Omental fat pad (tissue), 4 donors: ENCODE data around the gene SCRN1. TPM values are rescaled to one million over a fixed set of nuclear protein-coding genes. Genes with fewer than 3 reads are reported as not detected.

ENCODE experiments used
- ATAC-seq: fragments of 150-250 bp; one replicate; pipeline ENCODE4 v1.9.1; 2016; ENCODE audit warnings: mild to moderate bottlenecking, moderate library complexity; ENCODE audit not compliant: low FRiP score
- DNase-seq: peaks from one replicate; pipeline ENCODE4 v3.0.0-alpha.2; 2019; ENCODE audit warnings: low spot score
- total RNA-seq, 4 donors: library from RNA; depleted of rRNA; stranded (reverse); fragments of >200 nt; gene quantifications; one replicate each; pipeline ENCODE4 v1.1.0, GENCODE V29; 2016
- TF ChIP-seq, protein P1 (sequence below), 3 donors: fragments of 450-650 bp; IDR thresholded peaks; one replicate each; pipeline ENCODE4 v1.5.1; 2016 to 2017; ENCODE audit warnings: antibody characterized with exemption in 3 of 3, mild to moderate bottlenecking in 3 of 3, moderate library complexity in 2 of 3

SCRN1 gene
- total RNA-seq, 4 donors from 2014 or later: 19.7 to 43.1 (median 31.0) TPM

DNA sequence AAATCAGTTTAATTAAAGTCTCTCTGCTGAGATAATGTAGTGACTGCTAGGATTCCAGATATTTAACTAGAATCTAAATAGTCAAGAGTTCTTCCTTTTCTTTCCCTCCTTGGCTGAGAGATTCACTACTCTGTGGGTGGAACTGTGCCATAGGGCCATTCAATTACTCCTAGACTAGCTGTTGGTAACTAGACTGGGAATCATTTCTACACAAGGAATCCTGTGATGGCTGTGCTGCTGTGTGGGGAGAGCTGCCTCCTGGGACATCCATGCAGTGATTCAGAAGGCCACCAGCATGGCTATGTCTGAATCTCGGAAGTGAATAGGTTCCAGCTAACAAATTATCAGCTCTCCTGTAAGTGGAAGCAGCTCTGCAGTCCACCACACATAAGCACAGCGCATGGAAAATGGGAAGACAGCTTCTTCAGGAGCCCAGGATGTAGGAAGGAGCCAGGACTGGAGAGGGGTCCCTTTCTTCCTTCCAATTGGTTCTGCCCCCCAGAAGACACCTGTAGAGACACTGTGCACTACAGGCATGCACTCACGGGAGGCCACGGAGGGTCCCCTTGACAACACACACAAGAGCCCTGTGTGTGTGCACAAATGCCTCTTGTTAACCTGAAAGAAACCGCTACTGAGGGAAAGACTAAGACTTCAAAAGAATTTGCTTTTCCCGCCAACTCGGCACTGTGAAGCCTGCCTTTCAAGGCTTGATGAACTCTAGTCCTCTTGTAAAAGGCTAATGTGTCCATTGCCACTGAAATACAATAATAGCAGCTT lies 66.5 kb downstream of the SCRN1 start:
- TF ChIP-seq, protein P1, sequence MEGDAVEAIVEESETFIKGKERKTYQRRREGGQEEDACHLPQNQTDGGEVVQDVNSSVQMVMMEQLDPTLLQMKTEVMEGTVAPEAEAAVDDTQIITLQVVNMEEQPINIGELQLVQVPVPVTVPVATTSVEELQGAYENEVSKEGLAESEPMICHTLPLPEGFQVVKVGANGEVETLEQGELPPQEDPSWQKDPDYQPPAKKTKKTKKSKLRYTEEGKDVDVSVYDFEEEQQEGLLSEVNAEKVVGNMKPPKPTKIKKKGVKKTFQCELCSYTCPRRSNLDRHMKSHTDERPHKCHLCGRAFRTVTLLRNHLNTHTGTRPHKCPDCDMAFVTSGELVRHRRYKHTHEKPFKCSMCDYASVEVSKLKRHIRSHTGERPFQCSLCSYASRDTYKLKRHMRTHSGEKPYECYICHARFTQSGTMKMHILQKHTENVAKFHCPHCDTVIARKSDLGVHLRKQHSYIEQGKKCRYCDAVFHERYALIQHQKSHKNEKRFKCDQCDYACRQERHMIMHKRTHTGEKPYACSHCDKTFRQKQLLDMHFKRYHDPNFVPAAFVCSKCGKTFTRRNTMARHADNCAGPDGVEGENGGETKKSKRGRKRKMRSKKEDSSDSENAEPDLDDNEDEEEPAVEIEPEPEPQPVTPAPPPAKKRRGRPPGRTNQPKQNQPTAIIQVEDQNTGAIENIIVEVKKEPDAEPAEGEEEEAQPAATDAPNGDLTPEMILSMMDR (IDR thresholded peaks at IDR 0.05): no peak
- ATAC-seq (no peak), DNase-seq (no peak)

DNA sequence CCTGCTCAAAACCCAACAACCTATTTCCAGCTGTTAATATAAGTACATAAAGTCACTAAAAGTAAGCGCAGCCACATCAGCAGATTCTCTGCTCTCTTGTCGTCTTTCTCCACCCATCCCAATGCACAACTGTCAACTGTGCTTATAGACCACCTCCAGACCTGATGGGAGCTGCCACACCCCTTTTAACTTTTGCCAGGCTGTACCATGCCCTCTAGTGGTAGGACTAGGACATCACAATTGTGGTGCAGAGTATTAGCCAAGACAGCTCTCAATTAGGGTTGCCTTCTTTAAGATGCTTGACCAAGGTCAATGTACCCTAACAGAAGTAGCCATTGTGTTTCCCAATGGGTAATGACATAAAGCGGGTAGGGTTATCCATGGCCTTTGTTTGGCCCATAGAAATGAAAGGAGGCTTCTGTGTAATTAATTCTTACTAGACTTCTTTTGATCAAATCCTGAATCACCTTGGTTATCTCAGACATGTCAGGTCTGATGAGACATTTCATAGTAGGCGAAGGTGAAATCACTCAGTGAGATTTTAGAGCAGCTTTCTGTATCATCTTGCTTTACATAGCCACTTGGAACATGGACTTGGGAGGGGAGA lies 68.1 kb downstream of the SCRN1 start:
- DNase-seq: no peak

DNA sequence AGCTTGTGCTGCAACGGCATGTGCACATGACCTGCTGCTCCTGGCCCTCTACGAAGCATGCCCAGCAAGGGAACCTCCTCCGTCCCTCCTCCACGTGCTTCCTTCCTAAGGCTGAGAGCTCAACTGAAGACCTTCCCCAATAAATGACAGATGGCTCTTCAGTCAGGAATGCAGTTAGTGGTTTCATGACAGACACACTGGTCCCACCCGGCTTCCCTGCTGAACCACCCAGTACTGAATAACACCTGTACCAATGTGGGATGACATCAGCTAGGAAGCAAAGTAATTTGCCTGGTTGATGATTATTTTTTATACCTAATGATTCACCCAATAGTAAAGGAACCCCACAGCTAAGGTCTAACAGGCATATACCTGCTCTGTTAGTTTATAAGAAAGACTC lies 69.1 kb downstream of the SCRN1 start:
- ATAC-seq: no peak
- TF ChIP-seq, protein P1 (IDR thresholded peaks at IDR 0.05): no peak
- no peak for DNase-seq

More for the DNA sequence above, 68.1 kb downstream of the SCRN1 start:
- ATAC-seq: peak; percentile 78
- TF ChIP-seq, protein P1 (IDR thresholded peaks at IDR 0.05): peak in 1 of 3 donors; percentile 56

DNA sequence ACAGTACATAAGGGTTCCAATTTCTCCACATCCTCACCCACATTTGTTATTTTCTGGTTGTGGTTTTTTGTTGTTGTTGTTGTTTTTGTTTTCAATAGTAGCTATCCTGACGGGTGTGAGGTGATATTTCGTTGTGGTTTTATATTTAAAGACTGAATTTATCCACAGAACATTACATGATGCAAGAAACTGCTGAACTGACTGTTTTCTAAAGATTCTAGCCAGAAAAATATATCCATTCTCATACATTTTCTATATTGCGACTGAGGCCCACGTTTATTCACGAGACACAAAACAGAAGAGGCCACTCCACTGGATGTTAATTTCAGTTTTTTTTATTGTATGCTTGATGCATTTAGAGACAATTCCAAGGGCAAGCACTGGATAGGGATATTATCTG lies 69.8 kb downstream of the SCRN1 start:
- ATAC-seq (no peak), DNase-seq (no peak)

DNA sequence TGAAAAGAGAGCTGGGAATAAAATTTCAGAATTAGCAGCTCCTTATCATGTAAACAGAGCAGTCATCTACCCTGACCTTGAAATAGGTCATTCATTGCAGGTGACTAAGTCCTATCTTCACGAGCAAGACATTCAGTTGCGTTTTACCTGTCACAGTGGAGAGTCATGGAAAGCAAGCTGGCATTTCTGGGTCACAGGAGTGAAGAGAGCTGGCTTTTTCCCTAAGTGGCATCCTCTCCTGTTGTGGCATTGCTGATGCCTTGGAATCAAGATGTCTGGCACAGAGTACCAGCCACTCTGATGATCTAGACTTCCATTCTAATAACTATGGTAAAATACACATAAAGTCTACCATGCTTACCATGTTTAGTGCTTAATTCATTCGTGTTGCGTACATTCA lies 70.8 kb downstream of the SCRN1 start:
- TF ChIP-seq, protein P1 (IDR thresholded peaks at IDR 0.05): no peak
- ATAC-seq (no peak), DNase-seq (no peak)

More for the DNA sequence above, 69.8 kb downstream of the SCRN1 start:
- TF ChIP-seq, protein P1 (IDR thresholded peaks at IDR 0.05): no peak

DNA sequence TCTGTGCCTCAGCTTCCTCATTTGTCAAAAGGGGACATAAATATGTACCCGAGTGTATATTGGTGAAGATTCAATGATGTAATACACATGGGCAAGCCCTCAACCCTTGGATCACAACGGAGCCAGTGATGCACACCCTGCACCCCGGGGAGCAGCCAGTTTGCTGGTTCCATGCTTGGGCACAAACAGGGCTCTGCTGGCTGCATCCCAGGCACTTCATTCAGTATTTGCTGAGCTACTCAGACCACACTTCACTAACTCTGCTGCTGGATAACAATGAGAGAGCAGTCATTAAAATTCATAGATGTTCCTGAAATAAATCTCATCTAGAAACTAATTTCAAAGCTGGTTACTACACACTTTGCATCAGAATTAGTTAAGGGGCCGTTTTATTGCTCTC lies 72.0 kb downstream of the SCRN1 start:
- ATAC-seq: no peak
- TF ChIP-seq, protein P1 (IDR thresholded peaks at IDR 0.05): no peak
- no peak for DNase-seq
